Right lobe of liver (tissue), 6 donors: ENCODE measurements around the gene ITPKA. TPM values are rescaled to one million over a fixed set of nuclear protein-coding genes. Genes with fewer than 3 reads are reported as not detected.

ENCODE experiments used
- ATAC-seq, 4 donors: fragments of 200-7000 bp; cut with Tn5 transposase; one replicate each; pipeline ENCODE4 v1.9.1; 2020; ENCODE audit warnings: mild to moderate bottlenecking in 4 of 4, moderate library complexity in 4 of 4
- DNase-seq, 3 donors: peaks; one replicate each; pipeline ENCODE4 v3.0.0-alpha.2; 2020
- H3K27ac ChIP-seq, 3 donors: fragments of 200-600 bp; one replicate each; pipeline ENCODE4 v1.8.0; 2022
- H3K27me3 ChIP-seq, 2 donors: fragments of 200-600 bp; one replicate each; pipeline ENCODE4 v1.8.0; 2022
- H3K36me3 ChIP-seq, 4 donors: fragments of 200-600 bp; sonication (generic) in 1 of 4; one replicate each; pipeline versions ENCODE4 v1.5.1 to v1.8.0; 2017 to 2022; ENCODE audit warnings: control low read depth in 1 of 4
- H3K4me1 ChIP-seq, 4 donors: fragments of 200-600 bp; sonication (generic) in 1 of 4; one replicate each; pipeline versions ENCODE4 v1.5.1 to v1.8.0; 2017 to 2022; ENCODE audit warnings: control low read depth in 1 of 4
- H3K4me3 ChIP-seq, 3 donors: fragments of 200-600 bp; one replicate each; pipeline ENCODE4 v1.8.0; 2022
- H3K9me3 ChIP-seq, 4 donors: fragments of 200-600 bp; sonication (generic) in 1 of 4; one replicate each; pipeline versions ENCODE4 v1.5.1 to v1.8.0; 2017 to 2022; ENCODE audit warnings: control low read depth in 1 of 4
- CTCF ChIP-seq, 4 donors: fragments of 200-600 bp in 3 of 4; fragments of 450-650 bp in 1 of 4; IDR thresholded peaks; one replicate each; pipeline versions ENCODE4 v1.5.1 to v1.8.0; 2016 to 2022; ENCODE audit warnings: antibody characterized with exemption in 4 of 4, mild to moderate bottlenecking in 2 of 4
- POLR2A ChIP-seq: fragments of 450-650 bp; IDR thresholded peaks from one replicate; pipeline ENCODE4 v1.6.1; 2017; ENCODE audit warnings: antibody characterized with exemption, mild to moderate bottlenecking
- WGBS: methylation state at CpG from one replicate; pipeline ENCODE4 v1.1.6; 2018; ENCODE audit warnings: low coverage, low lambda C conversion rate; ENCODE audit not compliant: insufficient coverage; ENCODE audit errors: missing lambda C conversion rate; 5-methylcytosine and 5-hydroxymethylcytosine counted together
- intact Hi-C, 2 donors: fragments of 100-400 bp; cut with DNase I; formaldehyde crosslinking; loops; one replicate each; pipeline versions ENCODE4 v1.11.2 to v1.14.1; 2022
- total RNA-seq, 6 experiments: library from RNA; depleted of rRNA in 2 of 6; stranded (reverse); fragments of >200 nt in 2 of 6; fragmentation: NEBNext Ultra II Directional in 3 of 6; extraction: Animal tissue kit (Norgen Biotek cat#: 25700) in 3 of 6; gene quantifications; one replicate each; pipeline versions ENCODE4 v1.1.0 to v1.2.4, GENCODE V29; 2016 to 2023
- donor health status: DM: no; HTN: yes; CAD: no.
- donor health status: DM: no; HTN: no; CAD: no.
- donor health status: DM: no; HTN: no; CAD: no.
- donor health status: DM: no; HTN: yes; CAD: no.
- donor health status: DM: no; HTN: yes; CAD: no.

Gene ITPKA
- total RNA-seq, 6 experiments from 2014 or later, result 0.60 to 15.5 (median 1.4) TPM

GRCh38 chr15:41501931-41502794, 8.5 kb downstream of the ITPKA start:
- peak in 2 of 4 donors; percentile 9 to 11 for ATAC-seq
- Histone ChIP-seq H3K27ac (no peak overlapping the region), H3K4me3 (no peak overlapping the region), H3K4me1 (no peaks in the 10 kb centered on the region), H3K27me3 (no peaks in the 10 kb centered on the region), H3K9me3 (no peaks in the 10 kb centered on the region), H3K36me3 (no peaks in the 10 kb centered on the region)
- TF ChIP-seq CTCF (IDR thresholded peaks at IDR 0.05), result no peak
- TF ChIP-seq POLR2A, result no peak
- peak in 1 of 3 donors; percentile 55 for DNase-seq
- WGBS, result 55% methylated on average over 33 of the region's 64 CpGs
- intact Hi-C loops, result no loop called here

- DNase-seq, result no peak
- no peaks in the 10 kb centered on the region for H3K36me3 ChIP-seq
- no peaks in the 10 kb centered on the region for H3K9me3 ChIP-seq
- TF ChIP-seq CTCF (IDR thresholded peaks at IDR 0.05) (no peak), POLR2A (no peak)
- no peak overlapping the region for H3K27ac ChIP-seq
- intact Hi-C loops, result no loop called here
- H3K4me3 ChIP-seq, result no peak overlapping the region
- H3K27me3 ChIP-seq, result no peaks in the 10 kb centered on the region
- WGBS, result 65% methylated on average over 20 of the region's 54 CpGs
- H3K4me1 ChIP-seq, result no peaks in the 10 kb centered on the region
- ATAC-seq, result no peak
Measured at GRCh38 chr15:41502795-41503668, 9.4 kb downstream of the ITPKA start.

DNA sequence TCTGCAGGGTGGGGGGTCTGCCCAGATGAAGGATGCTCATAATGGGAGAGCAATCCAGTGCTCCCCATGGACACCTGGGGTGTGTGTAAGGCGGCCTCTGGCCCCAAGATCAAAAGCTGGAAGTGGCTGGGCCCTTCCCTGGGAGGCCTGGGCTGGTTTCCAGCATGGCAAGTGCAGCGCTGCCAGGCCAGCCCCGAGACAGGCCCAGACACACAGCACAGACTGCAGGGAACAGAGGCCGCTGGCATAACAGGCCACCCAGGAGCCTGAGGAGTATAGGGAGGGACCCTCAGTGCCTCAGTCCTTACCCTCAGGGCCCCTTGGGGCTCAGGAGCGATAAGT, 10.0 kb downstream of the ITPKA start:
- Histone ChIP-seq H3K36me3 (no peaks in the 10 kb centered on the region), H3K27me3 (no peaks in the 10 kb centered on the region)
- no CpG with 5 or more reads among the region's 5 CpGs for WGBS

More for the DNA sequence above, 10.0 kb downstream of the ITPKA start:
- Histone ChIP-seq H3K4me1 (no peaks in the 10 kb centered on the region), H3K4me3 (no peak overlapping the region), H3K27ac (no peak overlapping the region), H3K9me3 (no peaks in the 10 kb centered on the region)
- ATAC-seq (peak in 1 of 4 donors; percentile 16), DNase-seq (no peak)
- TF ChIP-seq CTCF (IDR thresholded peaks at IDR 0.05), result no peak
- TF ChIP-seq POLR2A, result no peak
- intact Hi-C loops, result no loop called here
